ENCODE measurements around the gene LPCAT3. TPM values are rescaled to one million over a fixed set of nuclear protein-coding genes. Genes with fewer than 3 reads are reported as not detected.
"Not testable (repeated sequence)": the region's sequence is repeated elsewhere in the genome, so short reads cannot be mapped to it uniquely, and the experiment has no call there.

The LPCAT3 gene
- 19.8 and 20.8 TPM in 2 replicates for polyA plus RNA-seq (2014; cell fraction: cytosol; rRNA removed)
- 21.6 and 23.2 TPM in 2 replicates for polyA plus RNA-seq (2014; cell fraction: nucleus; rRNA removed)

- DNase-seq (ENCODE audit: low spot score): peak; percentile 97
These were observed at the start of gene LPCAT3 for GRCh38 chr12:7018350-7019042. TSS of gene LPCAT3 (minus strand) at chr12:7018476. CDS start at chr12:7018424, 52 bp downstream.

- no peak for DNase-seq (ENCODE audit: low spot score)
These were observed 48.8 kb upstream of the LPCAT3 start for GRCh38 chr12:7067096-7067495.

GRCh38 chr12:7066596-7066995 is 48.3 kb upstream of the LPCAT3 start:
- no peak for DNase-seq (ENCODE audit: low spot score)

- no peak for DNase-seq (ENCODE audit: low spot score)
These were observed 46.9 kb upstream of the LPCAT3 start for GRCh38 chr12:7065073-7065623.

GRCh38 chr12:7064516-7064915 is 46.2 kb upstream of the LPCAT3 start:
- DNase-seq (ENCODE audit: low spot score): no peak

- no peak for DNase-seq (ENCODE audit: low spot score)
These were observed 43.3 kb upstream of the LPCAT3 start for GRCh38 chr12:7061596-7061995.

GRCh38 chr12:7061138-7061537 is 42.9 kb upstream of the LPCAT3 start:
- DNase-seq (ENCODE audit: low spot score): peak; percentile 33

- DNase-seq (ENCODE audit: low spot score): peak; percentile 72
These were observed 42.2 kb upstream of the LPCAT3 start, which contains the start of gene C1S for GRCh38 chr12:7060353-7060954. TSS of gene C1S (plus strand) at chr12:7060718. CDS start at chr12:7061913, 1,195 bp downstream.

- DNase-seq (ENCODE audit: low spot score): no peak
These were observed 41.5 kb upstream of the LPCAT3 start for GRCh38 chr12:7059780-7060179.

- no peak for DNase-seq (ENCODE audit: low spot score)
These were observed 40.6 kb upstream of the LPCAT3 start for GRCh38 chr12:7058850-7059395.

GRCh38 chr12:7058163-7058845 is 40.0 kb upstream of the LPCAT3 start:
- DNase-seq (ENCODE audit: low spot score): no peak

- not testable (repeated sequence) for DNase-seq (ENCODE audit: low spot score)
These were observed 37.5 kb upstream of the LPCAT3 start for GRCh38 chr12:7055736-7056135.

- DNase-seq (ENCODE audit: low spot score): no peak
These were observed 36.6 kb upstream of the LPCAT3 start for GRCh38 chr12:7054925-7055324.

- DNase-seq (ENCODE audit: low spot score): not testable (repeated sequence)
These were observed 31.7 kb upstream of the LPCAT3 start for GRCh38 chr12:7049973-7050372.

- DNase-seq (ENCODE audit: low spot score): not testable (repeated sequence)
These were observed 31.2 kb upstream of the LPCAT3 start for GRCh38 chr12:7049445-7049951.

GRCh38 chr12:7047306-7047705 is 29.0 kb upstream of the LPCAT3 start:
- DNase-seq (ENCODE audit: low spot score): no peak

GRCh38 chr12:7046383-7047105 is 28.3 kb upstream of the LPCAT3 start:
- DNase-seq (ENCODE audit: low spot score): no peak

GRCh38 chr12:7045913-7046312 is 27.6 kb upstream of the LPCAT3 start:
- no peak for DNase-seq (ENCODE audit: low spot score)

- peak; percentile 22 for DNase-seq (ENCODE audit: low spot score)
These were observed 24.6 kb upstream of the LPCAT3 start for GRCh38 chr12:7042842-7043241.

GRCh38 chr12:7039403-7039802 is 21.1 kb upstream of the LPCAT3 start:
- DNase-seq (ENCODE audit: low spot score): no peak

- no peak for DNase-seq (ENCODE audit: low spot score)
These were observed 20.3 kb upstream of the LPCAT3 start for GRCh38 chr12:7038591-7038990.
